Stomach (tissue), 4 donors: ENCODE measurements around the gene PTCSC3.

Experiments used
- CTCF ChIP-seq, 7 experiments: fragments of 450-650 bp in 4 of 7; fragments of 200-600 bp in 3 of 7; sonication (generic) in 3 of 7; IDR thresholded peaks; one replicate each; pipeline ENCODE4 v1.5.1; 2016 to 2019; ENCODE audit warnings: antibody characterized with exemption in 7 of 7, control low read depth in 2 of 7, mild to moderate bottlenecking in 1 of 7
- EP300 ChIP-seq: sonication (generic); formaldehyde crosslinking; IDR thresholded peaks from one replicate; pipeline ENCODE4 v1.6.1; 2017; ENCODE audit warnings: antibody characterized with exemption
- POLR2AphosphoS5 ChIP-seq, 3 donors: sonication (generic); formaldehyde crosslinking; IDR thresholded peaks; one replicate each; pipeline ENCODE4 v1.6.1; 2016; ENCODE audit warnings: antibody characterized with exemption in 3 of 3

GRCh38 chr14:36223558-36223957 is 47.0 kb upstream of the PTCSC3 start:
- TF ChIP-seq CTCF (IDR thresholded peaks at IDR 0.05) = no peak
- TF ChIP-seq EP300 = no peak
- no peak for TF ChIP-seq POLR2AphosphoS5 (IDR thresholded peaks at IDR 0.05)
